Activated CD8-positive, alpha-beta memory T cell treated with anti-CD3 and anti-CD28 coated beads, Interleukin-2, amount 50 U/mL, for 1 hour (primary cell): ENCODE results near the gene UST.
"Not testable (repeated sequence)": the region's sequence is repeated elsewhere in the genome, so short reads cannot be mapped to it uniquely, and the experiment has no call there.

Experiments
- DNase-seq: peaks from one replicate; pipeline ENCODE4 v3.0.0-alpha.2; 2020; ENCODE audit errors: extremely low read depth

Gene UST

GRCh38 chr6:148973538-148974208, 226.8 kb downstream of the UST start:
- no peak for DNase-seq

GRCh38 chr6:148974351-148974750, 227.5 kb downstream of the UST start:
- no peak for DNase-seq

- not testable (repeated sequence) for DNase-seq
Measured at GRCh38 chr6:148978298-148978697, 231.5 kb downstream of the UST start.

GRCh38 chr6:148979014-148979901, 232.4 kb downstream of the UST start:
- no peak for DNase-seq

- no peak for DNase-seq
Measured at GRCh38 chr6:148980234-148980633, 233.4 kb downstream of the UST start.

- DNase-seq = no peak
Measured at GRCh38 chr6:148981515-148981914, 234.7 kb downstream of the UST start.

GRCh38 chr6:148983101-148983761, 236.4 kb downstream of the UST start:
- DNase-seq = no peak

GRCh38 chr6:148983966-148984365, 237.1 kb downstream of the UST start:
- no peak for DNase-seq

GRCh38 chr6:148984531-148985056, 237.8 kb downstream of the UST start:
- no peak for DNase-seq

- no peak for DNase-seq
Measured at GRCh38 chr6:148985499-148985898, 238.7 kb downstream of the UST start.

- DNase-seq = no peak
Measured at GRCh38 chr6:148986608-148987007, 239.8 kb downstream of the UST start.

GRCh38 chr6:148987982-148988381, 241.2 kb downstream of the UST start:
- DNase-seq = no peak

GRCh38 chr6:148989585-148989984, 242.8 kb downstream of the UST start:
- DNase-seq = no peak

- DNase-seq = no peak
Measured at GRCh38 chr6:148990403-148990802, 243.6 kb downstream of the UST start.

GRCh38 chr6:148996815-148997214, 250.0 kb downstream of the UST start:
- DNase-seq = no peak

- no peak for DNase-seq
Measured at GRCh38 chr6:148997865-148998264, 251.0 kb downstream of the UST start.

- no peak for DNase-seq
Measured at GRCh38 chr6:148998704-148999103, 251.9 kb downstream of the UST start.

GRCh38 chr6:148999501-148999900, 252.7 kb downstream of the UST start:
- no peak for DNase-seq

GRCh38 chr6:148999929-149000468, 253.2 kb downstream of the UST start:
- DNase-seq = no peak

GRCh38 chr6:149001422-149001821, 254.6 kb downstream of the UST start:
- no peak for DNase-seq

- no peak for DNase-seq
Measured at GRCh38 chr6:149003560-149003959, 256.7 kb downstream of the UST start.

GRCh38 chr6:149004664-149005063, 257.8 kb downstream of the UST start:
- DNase-seq = no peak
